ENCODE measurements around the gene TEX261.

GRCh38 chr2:71001981-71002570 is 7.4 kb upstream of the TEX261 start:
- no peak for TF ChIP-seq CTCF (conservative IDR thresholded peaks at IDR 0.05; ENCODE audit: low read length)
- TF ChIP-seq EZH2phosphoT487 (IDR thresholded peaks at IDR 0.05; ENCODE audit: borderline replicate concordance, low read depth, low read length) = no peak

Measured in OCI-LY7 (cell line).